HG02938 (cell line): Measurements from ENCODE around the gene CYP26C1.
"Not testable (repeated sequence)": the region's sequence is repeated elsewhere in the genome, so short reads cannot be mapped to it uniquely, and the experiment has no call there.

Source experiments
- ATAC-seq: cut with Tn5 transposase; IDR thresholded peaks from one replicate; pipeline ENCODE4 v1.9.1; 2021; ENCODE audit warnings: mild to moderate bottlenecking, moderate library complexity; ENCODE audit not compliant: unreplicated experiment

Gene CYP26C1

GRCh38 chr10:93076871-93077270, 16.3 kb downstream of the CYP26C1 start:
- ATAC-seq = no peak

GRCh38 chr10:93077860-93078337, 17.3 kb downstream of the CYP26C1 start:
- ATAC-seq = no peak

GRCh38 chr10:93079663-93080349, 19.2 kb downstream of the CYP26C1 start:
- no peak for ATAC-seq

GRCh38 chr10:93080350-93081046, 19.9 kb downstream of the CYP26C1 start:
- ATAC-seq = no peak

- ATAC-seq = no peak
These were observed 20.7 kb downstream of the CYP26C1 start for GRCh38 chr10:93081318-93081717.

- ATAC-seq = no peak
These were observed 21.2 kb downstream of the CYP26C1 start for GRCh38 chr10:93081834-93082233.

GRCh38 chr10:93083743-93084539, 23.3 kb downstream of the CYP26C1 start:
- ATAC-seq = no peak

GRCh38 chr10:93085272-93085859, 24.8 kb downstream of the CYP26C1 start:
- no peak for ATAC-seq

GRCh38 chr10:93086289-93086688, 25.7 kb downstream of the CYP26C1 start:
- ATAC-seq = no peak

GRCh38 chr10:93087846-93088245, 27.2 kb downstream of the CYP26C1 start:
- no peak for ATAC-seq

GRCh38 chr10:93088466-93088865, 27.9 kb downstream of the CYP26C1 start:
- no peak for ATAC-seq

- no peak for ATAC-seq
These were observed 30.0 kb downstream of the CYP26C1 start for GRCh38 chr10:93090619-93091018.

- no peak for ATAC-seq
These were observed 31.4 kb downstream of the CYP26C1 start for GRCh38 chr10:93091960-93092359.

- ATAC-seq = no peak
These were observed 34.6 kb downstream of the CYP26C1 start for GRCh38 chr10:93095225-93095624.

GRCh38 chr10:93096901-93097300, 36.3 kb downstream of the CYP26C1 start:
- no peak for ATAC-seq

- no peak for ATAC-seq
These were observed 36.8 kb downstream of the CYP26C1 start for GRCh38 chr10:93097386-93097785.

- no peak for ATAC-seq
These were observed 38.2 kb downstream of the CYP26C1 start for GRCh38 chr10:93098816-93099215.

- no peak for ATAC-seq
These were observed 39.1 kb downstream of the CYP26C1 start for GRCh38 chr10:93099670-93100069.

GRCh38 chr10:93101148-93101547, 40.5 kb downstream of the CYP26C1 start:
- not testable (repeated sequence) for ATAC-seq

GRCh38 chr10:93103953-93104352, 43.4 kb downstream of the CYP26C1 start:
- no peak for ATAC-seq

GRCh38 chr10:93106631-93107072, 46.1 kb downstream of the CYP26C1 start:
- ATAC-seq = no peak
